ENCODE measurements around the gene SLC50A1.
"Not testable (repeated sequence)": the region's sequence is repeated elsewhere in the genome, so short reads cannot be mapped to it uniquely, and the experiment has no call there.

Gene SLC50A1

GRCh38 chr1:155137154-155137949 is 1.7 kb downstream of the SLC50A1 start:
- no peak for DNase-seq

- DNase-seq: peak; percentile 91
Measured at GRCh38 chr1:155139895-155140629, 4.4 kb downstream of the SLC50A1 start, which contains the start of gene DPM3. Gene DPM3, minus strand, starts transcription at chr1:155140531. Its CDS starts 291 bp downstream, at chr1:155140240.

GRCh38 chr1:155140630-155140953 is 4.9 kb downstream of the SLC50A1 start:
- DNase-seq: no peak

GRCh38 chr1:155141749-155142148 is 6.1 kb downstream of the SLC50A1 start:
- no peak for DNase-seq

- DNase-seq: no peak
Measured at GRCh38 chr1:155145491-155145890, 9.8 kb downstream of the SLC50A1 start.

GRCh38 chr1:155155996-155156643 is 20.5 kb downstream of the SLC50A1 start:
- DNase-seq: not testable (repeated sequence)

GRCh38 chr1:155158991-155159390 is 23.3 kb downstream of the SLC50A1 start:
- DNase-seq: no peak

GRCh38 chr1:155160128-155160527 is 24.5 kb downstream of the SLC50A1 start:
- DNase-seq: no peak

GRCh38 chr1:155162631-155163030 is 27.0 kb downstream of the SLC50A1 start:
- not testable (repeated sequence) for DNase-seq

- DNase-seq: not testable (repeated sequence)
Measured at GRCh38 chr1:155163785-155164184, 28.1 kb downstream of the SLC50A1 start.

- DNase-seq: not testable (repeated sequence)
Measured at GRCh38 chr1:155164625-155165024, 29.0 kb downstream of the SLC50A1 start.

GRCh38 chr1:155166051-155166470 is 30.4 kb downstream of the SLC50A1 start:
- no peak for DNase-seq

GRCh38 chr1:155166471-155167165 is 31.0 kb downstream of the SLC50A1 start:
- DNase-seq: peak; percentile 31

GRCh38 chr1:155167166-155168104 is 31.8 kb downstream of the SLC50A1 start:
- peak; percentile 93 for DNase-seq

GRCh38 chr1:155168105-155168445 is 32.4 kb downstream of the SLC50A1 start:
- DNase-seq: not testable (repeated sequence)

GRCh38 chr1:155168456-155169210 is 33.0 kb downstream of the SLC50A1 start:
- no peak for DNase-seq

- DNase-seq: no peak
Measured at GRCh38 chr1:155169541-155169940, 33.9 kb downstream of the SLC50A1 start.

GRCh38 chr1:155170101-155170785 is 34.6 kb downstream of the SLC50A1 start:
- no peak for DNase-seq

GRCh38 chr1:155170806-155171205 is 35.2 kb downstream of the SLC50A1 start:
- no peak for DNase-seq
